Measurements from ENCODE around the gene ITPR3. TPM values are rescaled to one million over a fixed set of nuclear protein-coding genes. Genes with fewer than 3 reads are reported as not detected.

Gene ITPR3
- total RNA-seq, 1 experiment from 2014 or later: 86.9 TPM

DNA sequence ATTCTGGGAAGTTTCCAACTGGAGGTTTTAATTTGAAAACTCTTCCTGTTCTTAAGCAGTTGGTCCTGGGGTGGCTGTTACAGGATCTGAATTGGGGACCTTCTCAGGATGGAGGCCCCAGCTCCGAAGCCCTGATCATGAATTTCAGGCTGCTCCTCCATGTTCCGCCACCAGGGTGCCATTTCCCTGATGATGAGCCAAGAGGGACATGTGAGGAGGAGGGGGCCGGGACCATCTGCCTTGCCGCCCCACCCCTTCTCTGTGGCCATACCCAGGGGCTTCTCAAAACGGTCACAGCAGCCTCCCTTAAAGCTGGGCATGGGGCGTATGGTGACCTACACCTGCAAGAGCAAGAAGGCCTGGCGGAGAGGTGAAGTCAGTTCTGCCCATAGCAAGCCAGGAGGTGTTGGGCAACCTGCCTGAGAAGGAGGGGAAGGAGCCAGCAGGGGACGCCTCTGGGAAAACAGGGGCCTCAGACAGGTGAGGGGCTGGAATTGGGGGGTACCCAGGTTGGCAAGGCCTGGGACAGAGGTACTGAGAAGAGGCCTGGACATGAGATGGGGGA is 37.4 kb upstream of the ITPR3 start:
- BruUV-seq (replicated peaks): no TSS peak
- Mint-ChIP-seq H3K36me3 (ENCODE audit: insufficient read depth, unreplicated experiment) (no peaks in the 10 kb centered on the region), H3K9me3 (ENCODE audit: unreplicated experiment) (no peaks in the 10 kb centered on the region), H3K27ac (ENCODE audit: low read depth, unreplicated experiment) (no peak overlapping the region), H3K4me1 (ENCODE audit: insufficient read depth, unreplicated experiment) (peaks cover 11% of the 10 kb centered on the region), H3K4me3 (ENCODE audit: unreplicated experiment) (no peak overlapping the region), H3K27me3 (ENCODE audit: insufficient read depth, unreplicated experiment) (no peaks in the 10 kb centered on the region)
- TF ChIP-seq, protein P1, sequence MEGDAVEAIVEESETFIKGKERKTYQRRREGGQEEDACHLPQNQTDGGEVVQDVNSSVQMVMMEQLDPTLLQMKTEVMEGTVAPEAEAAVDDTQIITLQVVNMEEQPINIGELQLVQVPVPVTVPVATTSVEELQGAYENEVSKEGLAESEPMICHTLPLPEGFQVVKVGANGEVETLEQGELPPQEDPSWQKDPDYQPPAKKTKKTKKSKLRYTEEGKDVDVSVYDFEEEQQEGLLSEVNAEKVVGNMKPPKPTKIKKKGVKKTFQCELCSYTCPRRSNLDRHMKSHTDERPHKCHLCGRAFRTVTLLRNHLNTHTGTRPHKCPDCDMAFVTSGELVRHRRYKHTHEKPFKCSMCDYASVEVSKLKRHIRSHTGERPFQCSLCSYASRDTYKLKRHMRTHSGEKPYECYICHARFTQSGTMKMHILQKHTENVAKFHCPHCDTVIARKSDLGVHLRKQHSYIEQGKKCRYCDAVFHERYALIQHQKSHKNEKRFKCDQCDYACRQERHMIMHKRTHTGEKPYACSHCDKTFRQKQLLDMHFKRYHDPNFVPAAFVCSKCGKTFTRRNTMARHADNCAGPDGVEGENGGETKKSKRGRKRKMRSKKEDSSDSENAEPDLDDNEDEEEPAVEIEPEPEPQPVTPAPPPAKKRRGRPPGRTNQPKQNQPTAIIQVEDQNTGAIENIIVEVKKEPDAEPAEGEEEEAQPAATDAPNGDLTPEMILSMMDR (IDR thresholded peaks at IDR 0.05; ENCODE audit: unreplicated experiment): peak; percentile 43
- POLR2A ChIA-PET: interaction anchor here (0.7 to 2.1 kb wide), 2 partner anchors 42 to 117 kb away, joined by 3 to 5 read pairs; no protein-coding TSS in a partner anchor
- intact Hi-C loops (cut with micrococcal nuclease): no loop called here
- DNase-seq (ENCODE audit: unreplicated experiment): no peak
- CTCF ChIA-PET: interaction anchor here (0.5 to 7.0 kb wide), 8 partner anchors 11 to 178 kb away, joined by 3 to 71 read pairs (median 4); partner anchors contain the start of gene UQCC2

DNA sequence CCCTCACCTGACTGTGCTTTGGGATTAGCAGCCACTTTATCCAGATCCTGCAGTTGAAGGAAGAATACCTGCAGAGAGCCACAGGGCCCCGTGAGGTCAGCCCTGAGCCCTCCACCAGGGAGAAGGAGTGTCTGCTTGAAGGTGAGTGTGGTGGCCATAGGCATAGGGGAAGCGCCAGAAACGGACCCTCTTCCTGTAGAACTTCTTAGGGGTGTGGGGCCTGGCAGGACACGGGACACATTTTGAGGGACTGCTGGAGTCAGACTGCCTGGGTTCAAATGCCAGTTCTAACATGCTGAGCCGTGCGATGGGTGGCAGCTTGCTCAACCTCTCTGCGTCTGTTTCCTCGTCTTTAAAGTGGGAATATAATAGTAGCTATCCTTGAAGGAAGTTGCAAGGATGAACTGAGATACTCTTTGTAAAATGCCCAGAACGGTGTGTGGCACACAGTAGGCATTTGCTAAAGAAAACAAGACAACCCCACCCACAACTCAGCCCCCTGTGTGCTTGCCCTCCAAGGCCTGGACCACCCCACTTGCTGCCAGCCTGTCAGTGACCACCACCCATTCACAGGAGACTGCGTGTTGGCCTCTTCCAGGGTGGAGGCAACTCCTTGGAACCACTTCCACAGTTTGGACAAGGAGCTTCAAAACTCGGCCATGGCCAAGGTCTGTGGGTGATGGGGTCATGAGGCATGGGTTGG is 36.3 kb upstream of the ITPR3 start:
- Mint-ChIP-seq H3K27ac (ENCODE audit: low read depth, unreplicated experiment) (no peak overlapping the region), H3K27me3 (ENCODE audit: insufficient read depth, unreplicated experiment) (no peaks in the 10 kb centered on the region), H3K9me3 (ENCODE audit: unreplicated experiment) (no peaks in the 10 kb centered on the region), H3K4me1 (ENCODE audit: insufficient read depth, unreplicated experiment) (peaks cover 9% of the 10 kb centered on the region), H3K36me3 (ENCODE audit: insufficient read depth, unreplicated experiment) (no peaks in the 10 kb centered on the region), H3K4me3 (ENCODE audit: unreplicated experiment) (no peak overlapping the region)
- CTCF ChIA-PET: interaction anchor here (0.7 to 7.0 kb wide), 28 partner anchors 8 to 571 kb away, joined by 3 to 71 read pairs (median 5); partner anchors contain the start of genes ITPR3, UQCC2 and ZBTB9
- no TSS peak for BruUV-seq (replicated peaks)
- intact Hi-C loops (cut with micrococcal nuclease): loop anchor here (1.0 to 5.0 kb wide), 2 partner anchors 177 to 567 kb away; no protein-coding TSS in a partner anchor
- POLR2A ChIA-PET: interaction anchor here (0.5 to 2.1 kb wide), 3 partner anchors 15 to 182 kb away, joined by 3 to 5 read pairs (median 3); no protein-coding TSS in a partner anchor
- TF ChIP-seq, protein P1 (IDR thresholded peaks at IDR 0.05; ENCODE audit: unreplicated experiment): no peak
- DNase-seq (ENCODE audit: unreplicated experiment): no peak

DNA sequence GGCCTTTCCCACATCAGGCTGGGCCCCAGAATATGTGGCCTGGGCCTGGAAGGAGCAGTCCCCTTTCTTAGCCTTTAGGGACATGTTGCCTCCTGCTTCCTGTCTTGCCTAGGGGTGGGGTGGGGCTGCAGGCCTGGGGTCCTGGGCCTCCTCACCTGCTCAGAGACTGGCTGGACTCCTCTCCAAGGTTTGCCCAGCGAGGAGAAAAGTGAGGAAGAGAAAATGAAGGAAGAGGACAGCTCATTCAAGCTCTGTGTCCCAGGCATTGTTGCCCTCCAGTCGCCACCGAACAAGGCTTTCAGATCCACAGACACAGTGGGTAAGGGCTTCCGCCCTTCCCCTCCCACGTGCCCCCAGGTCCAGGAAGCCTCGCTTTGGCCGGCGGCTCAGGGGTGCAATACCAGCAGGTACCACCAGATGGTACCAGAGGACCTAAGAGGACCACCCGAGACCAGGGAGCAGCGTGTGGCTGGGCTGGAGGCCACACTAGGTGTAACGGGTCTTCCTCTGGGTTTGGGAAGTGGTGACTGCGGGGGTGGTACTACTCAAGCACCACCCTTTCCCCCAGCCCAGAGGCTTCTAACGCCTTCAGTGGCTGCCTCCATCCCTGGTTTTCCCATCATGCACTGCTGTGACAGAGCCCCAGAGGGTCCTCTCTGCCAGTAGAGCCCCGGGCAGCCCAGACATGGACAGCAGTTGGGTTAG is 35.6 kb upstream of the ITPR3 start:
- Mint-ChIP-seq H3K27ac (ENCODE audit: low read depth, unreplicated experiment) (no peak overlapping the region), H3K36me3 (ENCODE audit: insufficient read depth, unreplicated experiment) (no peaks in the 10 kb centered on the region), H3K4me1 (ENCODE audit: insufficient read depth, unreplicated experiment) (peaks cover 8% of the 10 kb centered on the region), H3K27me3 (ENCODE audit: insufficient read depth, unreplicated experiment) (no peaks in the 10 kb centered on the region), H3K4me3 (ENCODE audit: unreplicated experiment) (no peak overlapping the region), H3K9me3 (ENCODE audit: unreplicated experiment) (no peaks in the 10 kb centered on the region)
- TF ChIP-seq, protein P1 (IDR thresholded peaks at IDR 0.05; ENCODE audit: unreplicated experiment): peak; percentile 97
- POLR2A ChIA-PET: interaction anchor here (0.9 to 2.1 kb wide), 3 partner anchors 14 to 126 kb away, joined by 3 to 5 read pairs (median 4); partner anchors contain the start of gene UQCC2
- DNase-seq (ENCODE audit: unreplicated experiment): peak; percentile 77
- CTCF ChIA-PET: interaction anchor here (0.7 to 7.0 kb wide), 35 partner anchors 9 to 570 kb away, joined by 3 to 71 read pairs (median 5); partner anchors contain the start of genes ITPR3, UQCC2 and ZBTB9
- intact Hi-C loops (cut with micrococcal nuclease): loop anchor here (1.0 to 5.0 kb wide), 2 partner anchors 177 to 567 kb away; no protein-coding TSS in a partner anchor
- BruUV-seq (replicated peaks): no TSS peak

Data from MCF 10A (cell line).